ENCODE data around the gene KIAA1671.

The KIAA1671 gene

DNA sequence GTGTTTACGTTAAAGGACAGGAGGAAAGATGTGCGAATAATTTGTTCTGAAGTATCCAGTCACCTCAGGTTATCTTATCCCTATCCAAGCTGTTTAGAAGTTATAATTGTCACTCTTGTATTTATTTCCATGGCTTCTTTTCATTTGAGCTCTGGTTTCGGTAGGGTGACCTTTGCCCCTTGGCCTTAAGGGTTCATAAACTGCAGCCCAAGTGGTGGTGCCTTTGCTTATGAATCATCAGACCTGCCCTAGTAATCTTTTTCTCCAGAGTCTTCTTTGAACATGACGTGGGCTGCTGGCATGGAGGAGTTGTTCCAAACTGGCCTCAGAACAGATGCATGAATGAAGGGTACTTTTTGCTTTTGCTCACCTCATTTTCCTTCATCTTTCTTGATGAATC is 240.6 kb downstream of the KIAA1671 start:
- no peak for TF ChIP-seq EZH2phosphoT487 (IDR thresholded peaks at IDR 0.05; ENCODE audit: borderline replicate concordance)
- TF ChIP-seq, protein P1, sequence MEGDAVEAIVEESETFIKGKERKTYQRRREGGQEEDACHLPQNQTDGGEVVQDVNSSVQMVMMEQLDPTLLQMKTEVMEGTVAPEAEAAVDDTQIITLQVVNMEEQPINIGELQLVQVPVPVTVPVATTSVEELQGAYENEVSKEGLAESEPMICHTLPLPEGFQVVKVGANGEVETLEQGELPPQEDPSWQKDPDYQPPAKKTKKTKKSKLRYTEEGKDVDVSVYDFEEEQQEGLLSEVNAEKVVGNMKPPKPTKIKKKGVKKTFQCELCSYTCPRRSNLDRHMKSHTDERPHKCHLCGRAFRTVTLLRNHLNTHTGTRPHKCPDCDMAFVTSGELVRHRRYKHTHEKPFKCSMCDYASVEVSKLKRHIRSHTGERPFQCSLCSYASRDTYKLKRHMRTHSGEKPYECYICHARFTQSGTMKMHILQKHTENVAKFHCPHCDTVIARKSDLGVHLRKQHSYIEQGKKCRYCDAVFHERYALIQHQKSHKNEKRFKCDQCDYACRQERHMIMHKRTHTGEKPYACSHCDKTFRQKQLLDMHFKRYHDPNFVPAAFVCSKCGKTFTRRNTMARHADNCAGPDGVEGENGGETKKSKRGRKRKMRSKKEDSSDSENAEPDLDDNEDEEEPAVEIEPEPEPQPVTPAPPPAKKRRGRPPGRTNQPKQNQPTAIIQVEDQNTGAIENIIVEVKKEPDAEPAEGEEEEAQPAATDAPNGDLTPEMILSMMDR (conservative IDR thresholded peaks at IDR 0.05; ENCODE audit: low read length) = no peak

DNA sequence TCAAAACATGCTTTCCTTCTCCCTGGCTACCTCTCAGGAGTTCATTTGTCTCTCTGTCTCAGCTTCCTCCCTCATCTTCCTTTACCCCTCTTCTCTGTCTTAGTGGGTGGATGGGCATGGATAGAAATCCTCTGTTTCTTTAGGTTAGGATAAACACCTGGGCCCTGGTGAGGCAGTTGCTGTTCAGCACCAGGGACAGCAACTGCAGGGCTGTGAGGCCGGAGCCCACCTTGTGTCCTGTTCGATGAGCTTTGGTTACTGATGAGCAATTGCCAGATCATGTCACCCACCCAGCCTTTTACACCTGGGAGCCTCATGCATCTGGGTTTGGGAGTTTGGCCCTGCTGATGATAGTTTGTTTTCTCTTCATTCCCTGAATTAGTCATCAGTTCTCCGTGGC is 241.0 kb downstream of the KIAA1671 start:
- Histone ChIP-seq H3K4me3 (ENCODE audit: low read length, poor library complexity, severe bottlenecking) (no peak overlapping the region), H3K4me1 (ENCODE audit: insufficient read depth, low read length, poor library complexity, severe bottlenecking) (no peaks in the 10 kb centered on the region), H3K9me2 (replicated peaks; ENCODE audit: low read depth, low read length) (no peaks in the 10 kb centered on the region), H3K9ac (ENCODE audit: low read depth, low read length, poor library complexity, severe bottlenecking) (no peak overlapping the region), H3K4me2 (ENCODE audit: low read depth, low read length, poor library complexity, severe bottlenecking) (no peak overlapping the region), H3K79me2 (ENCODE audit: insufficient read depth, low read length) (no peaks in the 10 kb centered on the region), H3F3A (ENCODE audit: low read depth) (no peaks in the 10 kb centered on the region), H4K20me1 (ENCODE audit: insufficient read depth, low read length, poor library complexity, severe bottlenecking) (no peaks in the 10 kb centered on the region), H3K36me3 (ENCODE audit: insufficient read depth, low read length) (no peaks in the 10 kb centered on the region), H3K27me3 (ENCODE audit: insufficient read depth, low read length, poor library complexity, severe bottlenecking) (no peaks in the 10 kb centered on the region), H2AFZ (ENCODE audit: low read length) (no peak overlapping the region), H3K9me3 (ENCODE audit: insufficient read depth, low read depth, low read length) (no peaks in the 10 kb centered on the region)
- no peak for TF ChIP-seq EZH2phosphoT487 (IDR thresholded peaks at IDR 0.05; ENCODE audit: borderline replicate concordance)
- TF ChIP-seq, protein P1 (conservative IDR thresholded peaks at IDR 0.05; ENCODE audit: low read length) = no peak

More for the DNA sequence above, 240.6 kb downstream of the KIAA1671 start:
- Histone ChIP-seq H4K20me1 (ENCODE audit: insufficient read depth, low read length, poor library complexity, severe bottlenecking) (no peaks in the 10 kb centered on the region), H3K9ac (ENCODE audit: low read depth, low read length, poor library complexity, severe bottlenecking) (no peak overlapping the region), H3K27me3 (ENCODE audit: insufficient read depth, low read length, poor library complexity, severe bottlenecking) (no peaks in the 10 kb centered on the region), H3K9me3 (ENCODE audit: insufficient read depth, low read depth, low read length) (no peaks in the 10 kb centered on the region), H3K4me2 (ENCODE audit: low read depth, low read length, poor library complexity, severe bottlenecking) (no peak overlapping the region), H2AFZ (ENCODE audit: low read length) (no peak overlapping the region), H3K9me2 (replicated peaks; ENCODE audit: low read depth, low read length) (no peaks in the 10 kb centered on the region), H3K4me3 (ENCODE audit: low read length, poor library complexity, severe bottlenecking) (no peak overlapping the region), H3K36me3 (ENCODE audit: insufficient read depth, low read length) (no peaks in the 10 kb centered on the region), H3K79me2 (ENCODE audit: insufficient read depth, low read length) (no peaks in the 10 kb centered on the region), H3K4me1 (ENCODE audit: insufficient read depth, low read length, poor library complexity, severe bottlenecking) (no peaks in the 10 kb centered on the region), H3F3A (ENCODE audit: low read depth) (no peaks in the 10 kb centered on the region)

DNA sequence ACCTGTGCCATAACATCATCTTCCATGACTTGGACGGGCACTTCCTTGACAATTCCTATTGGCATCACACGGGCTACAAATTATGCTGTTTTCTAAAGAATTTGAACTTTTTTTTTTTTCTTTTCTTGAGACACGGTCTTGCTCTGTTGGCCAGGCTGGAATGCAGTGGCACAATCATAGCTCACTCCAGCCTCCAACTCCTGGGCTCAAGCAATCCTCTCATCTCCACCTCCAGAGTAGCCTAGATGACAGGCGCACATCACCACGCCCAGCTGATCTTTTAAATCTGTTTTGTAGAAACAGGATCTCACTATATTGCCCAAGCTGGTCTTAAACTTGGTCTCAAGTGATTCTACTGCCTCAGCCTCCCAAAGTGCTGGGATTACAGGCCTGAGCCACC is 243.8 kb downstream of the KIAA1671 start:
- TF ChIP-seq EZH2phosphoT487 (IDR thresholded peaks at IDR 0.05; ENCODE audit: borderline replicate concordance) = no peak
- TF ChIP-seq, protein P1 (conservative IDR thresholded peaks at IDR 0.05; ENCODE audit: low read length) = no peak
- no peaks in the 10 kb centered on the region for H3K27me3 ChIP-seq (ENCODE audit: insufficient read depth, low read length, poor library complexity, severe bottlenecking)

More for the DNA sequence above, 243.8 kb downstream of the KIAA1671 start:
- Histone ChIP-seq H4K20me1 (ENCODE audit: insufficient read depth, low read length, poor library complexity, severe bottlenecking) (no peaks in the 10 kb centered on the region), H2AFZ (ENCODE audit: low read length) (no peak overlapping the region), H3F3A (ENCODE audit: low read depth) (no peaks in the 10 kb centered on the region), H3K79me2 (ENCODE audit: insufficient read depth, low read length) (no peaks in the 10 kb centered on the region), H3K9me3 (ENCODE audit: insufficient read depth, low read depth, low read length) (no peaks in the 10 kb centered on the region), H3K4me3 (ENCODE audit: low read length, poor library complexity, severe bottlenecking) (no peak overlapping the region), H3K4me1 (ENCODE audit: insufficient read depth, low read length, poor library complexity, severe bottlenecking) (no peaks in the 10 kb centered on the region), H3K9ac (ENCODE audit: low read depth, low read length, poor library complexity, severe bottlenecking) (no peak overlapping the region), H3K9me2 (replicated peaks; ENCODE audit: low read depth, low read length) (no peaks in the 10 kb centered on the region), H3K36me3 (ENCODE audit: insufficient read depth, low read length) (no peaks in the 10 kb centered on the region), H3K4me2 (ENCODE audit: low read depth, low read length, poor library complexity, severe bottlenecking) (no peak overlapping the region)

Data from Loucy (cell line).